ENCODE data around the gene FAT1. TPM values are rescaled to one million over a fixed set of nuclear protein-coding genes. Genes with fewer than 3 reads are reported as not detected.
A peak's percentile ranks its signal among the peaks of the same experiment; 100 is the strongest.

The FAT1 gene, protein sequence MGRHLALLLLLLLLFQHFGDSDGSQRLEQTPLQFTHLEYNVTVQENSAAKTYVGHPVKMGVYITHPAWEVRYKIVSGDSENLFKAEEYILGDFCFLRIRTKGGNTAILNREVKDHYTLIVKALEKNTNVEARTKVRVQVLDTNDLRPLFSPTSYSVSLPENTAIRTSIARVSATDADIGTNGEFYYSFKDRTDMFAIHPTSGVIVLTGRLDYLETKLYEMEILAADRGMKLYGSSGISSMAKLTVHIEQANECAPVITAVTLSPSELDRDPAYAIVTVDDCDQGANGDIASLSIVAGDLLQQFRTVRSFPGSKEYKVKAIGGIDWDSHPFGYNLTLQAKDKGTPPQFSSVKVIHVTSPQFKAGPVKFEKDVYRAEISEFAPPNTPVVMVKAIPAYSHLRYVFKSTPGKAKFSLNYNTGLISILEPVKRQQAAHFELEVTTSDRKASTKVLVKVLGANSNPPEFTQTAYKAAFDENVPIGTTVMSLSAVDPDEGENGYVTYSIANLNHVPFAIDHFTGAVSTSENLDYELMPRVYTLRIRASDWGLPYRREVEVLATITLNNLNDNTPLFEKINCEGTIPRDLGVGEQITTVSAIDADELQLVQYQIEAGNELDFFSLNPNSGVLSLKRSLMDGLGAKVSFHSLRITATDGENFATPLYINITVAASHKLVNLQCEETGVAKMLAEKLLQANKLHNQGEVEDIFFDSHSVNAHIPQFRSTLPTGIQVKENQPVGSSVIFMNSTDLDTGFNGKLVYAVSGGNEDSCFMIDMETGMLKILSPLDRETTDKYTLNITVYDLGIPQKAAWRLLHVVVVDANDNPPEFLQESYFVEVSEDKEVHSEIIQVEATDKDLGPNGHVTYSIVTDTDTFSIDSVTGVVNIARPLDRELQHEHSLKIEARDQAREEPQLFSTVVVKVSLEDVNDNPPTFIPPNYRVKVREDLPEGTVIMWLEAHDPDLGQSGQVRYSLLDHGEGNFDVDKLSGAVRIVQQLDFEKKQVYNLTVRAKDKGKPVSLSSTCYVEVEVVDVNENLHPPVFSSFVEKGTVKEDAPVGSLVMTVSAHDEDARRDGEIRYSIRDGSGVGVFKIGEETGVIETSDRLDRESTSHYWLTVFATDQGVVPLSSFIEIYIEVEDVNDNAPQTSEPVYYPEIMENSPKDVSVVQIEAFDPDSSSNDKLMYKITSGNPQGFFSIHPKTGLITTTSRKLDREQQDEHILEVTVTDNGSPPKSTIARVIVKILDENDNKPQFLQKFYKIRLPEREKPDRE (N-terminal part only)
- total RNA-seq: 47.1 TPM

DNA sequence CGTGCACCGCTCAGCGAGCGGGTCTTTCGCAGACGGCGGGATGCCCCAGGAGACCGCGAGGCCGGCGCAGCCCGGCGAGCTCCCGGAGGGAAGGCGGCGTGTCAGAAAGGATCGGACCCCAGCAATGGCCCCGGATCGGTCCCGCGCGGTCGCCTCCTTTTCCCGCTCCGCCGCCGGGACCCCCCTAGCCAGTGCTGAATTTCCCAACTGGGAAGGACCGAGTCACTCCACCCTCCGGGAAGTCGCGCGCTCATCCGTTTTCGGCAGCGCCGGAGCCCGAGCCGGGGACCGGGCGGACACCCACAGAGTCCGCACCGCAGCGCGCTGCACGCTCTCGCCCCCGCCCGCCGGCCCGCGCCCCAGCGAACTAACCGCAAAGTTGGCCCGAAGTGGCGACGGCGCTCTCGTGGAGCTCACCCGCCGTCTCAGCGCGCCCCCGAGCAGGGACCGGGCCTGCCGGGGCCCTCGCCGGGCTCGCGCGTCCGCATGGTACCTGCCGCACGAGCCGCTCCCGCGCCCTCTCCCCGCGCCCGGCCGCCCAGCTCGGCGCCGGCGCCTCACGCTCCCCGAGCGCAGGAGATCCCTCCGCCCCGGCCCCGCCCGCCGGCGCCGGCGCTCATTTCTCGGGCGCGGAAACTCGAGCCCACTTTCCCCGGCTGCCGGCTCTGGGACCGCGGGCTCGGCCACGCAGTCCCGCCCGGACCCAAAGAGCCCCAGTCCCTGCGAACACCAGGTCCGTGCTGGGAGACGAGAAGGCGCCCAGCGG is at the start of gene FAT1:
TSS of gene FAT1 (minus strand) at position 565 of the 766 bp plus-strand sequence. CDS start 14,029 bp downstream, outside the sequence.
- intact Hi-C loops (cut with DNase I): loop anchor here (10.0 kb wide), 1 partner anchor 121 kb away; no protein-coding TSS in a partner anchor
- TF ChIP-seq POLR2A (IDR thresholded peaks at IDR 0.05) (peak in 1 of 2 donors; percentile 5), POLR2AphosphoS5 (IDR thresholded peaks at IDR 0.05; ENCODE audit: insufficient read depth in 1 of 2, low read depth in 1 of 2) (peak in 1 of 2 donors; percentile 73)
- TF ChIP-seq, protein P1, sequence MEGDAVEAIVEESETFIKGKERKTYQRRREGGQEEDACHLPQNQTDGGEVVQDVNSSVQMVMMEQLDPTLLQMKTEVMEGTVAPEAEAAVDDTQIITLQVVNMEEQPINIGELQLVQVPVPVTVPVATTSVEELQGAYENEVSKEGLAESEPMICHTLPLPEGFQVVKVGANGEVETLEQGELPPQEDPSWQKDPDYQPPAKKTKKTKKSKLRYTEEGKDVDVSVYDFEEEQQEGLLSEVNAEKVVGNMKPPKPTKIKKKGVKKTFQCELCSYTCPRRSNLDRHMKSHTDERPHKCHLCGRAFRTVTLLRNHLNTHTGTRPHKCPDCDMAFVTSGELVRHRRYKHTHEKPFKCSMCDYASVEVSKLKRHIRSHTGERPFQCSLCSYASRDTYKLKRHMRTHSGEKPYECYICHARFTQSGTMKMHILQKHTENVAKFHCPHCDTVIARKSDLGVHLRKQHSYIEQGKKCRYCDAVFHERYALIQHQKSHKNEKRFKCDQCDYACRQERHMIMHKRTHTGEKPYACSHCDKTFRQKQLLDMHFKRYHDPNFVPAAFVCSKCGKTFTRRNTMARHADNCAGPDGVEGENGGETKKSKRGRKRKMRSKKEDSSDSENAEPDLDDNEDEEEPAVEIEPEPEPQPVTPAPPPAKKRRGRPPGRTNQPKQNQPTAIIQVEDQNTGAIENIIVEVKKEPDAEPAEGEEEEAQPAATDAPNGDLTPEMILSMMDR (IDR thresholded peaks at IDR 0.05): no peak
- DNase-seq (ENCODE audit: extremely low spot score in 2 of 2): no peak
- H3K4me3 ChIP-seq: peak within 1 kb of the TSS; percentile 66 to 74
- H3K27me3 ChIP-seq: no peaks in the 10 kb centered on the region
- H3K9me3 ChIP-seq: no peaks in the 10 kb centered on the region
- no peaks in the 10 kb centered on the region for H3K36me3 ChIP-seq
- peak within 1 kb of the TSS; percentile 86 for H3K27ac ChIP-seq
- H3K4me1 ChIP-seq: peaks cover 22% of the 10 kb centered on the region

DNA sequence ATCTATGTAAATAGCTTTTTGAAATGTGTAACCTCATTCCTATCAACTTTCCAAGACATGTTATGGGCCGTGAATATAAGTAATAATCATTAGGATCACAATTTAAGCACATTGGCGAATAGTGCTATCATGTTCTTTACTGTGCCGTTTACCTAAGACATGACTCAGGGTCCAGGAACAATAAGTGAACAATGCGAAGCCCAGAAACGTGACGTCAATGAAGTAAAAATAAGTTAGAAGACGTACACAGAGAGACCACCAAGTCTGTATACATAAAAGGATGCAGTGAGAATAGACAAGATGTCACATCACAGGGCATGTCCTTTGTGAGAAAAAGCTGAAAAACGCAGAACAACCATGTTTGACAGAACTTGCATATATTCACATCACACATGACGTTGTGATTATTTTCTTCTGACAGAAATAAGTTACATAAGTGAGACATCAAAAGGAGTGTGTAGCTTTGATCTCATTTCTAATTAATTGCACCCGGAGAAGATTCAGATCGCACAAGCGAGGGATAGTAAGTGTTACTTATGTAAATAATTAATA is 49.4 kb upstream of the FAT1 start:
- no peak for DNase-seq (ENCODE audit: extremely low spot score in 2 of 2)
- intact Hi-C loops (cut with DNase I): no loop called here
- H3K4me1 ChIP-seq: no peaks in the 10 kb centered on the region
- H3K36me3 ChIP-seq: no peaks in the 10 kb centered on the region
- H3K9me3 ChIP-seq: no peaks in the 10 kb centered on the region
- H3K27me3 ChIP-seq: no peaks in the 10 kb centered on the region
- TF ChIP-seq, protein P1 (IDR thresholded peaks at IDR 0.05): no peak
- TF ChIP-seq POLR2AphosphoS5 (IDR thresholded peaks at IDR 0.05; ENCODE audit: insufficient read depth in 1 of 2, low read depth in 1 of 2) (no peak), POLR2A (IDR thresholded peaks at IDR 0.05) (no peak)
- no peak overlapping the region for H3K4me3 ChIP-seq
- no peak overlapping the region for H3K27ac ChIP-seq

DNA sequence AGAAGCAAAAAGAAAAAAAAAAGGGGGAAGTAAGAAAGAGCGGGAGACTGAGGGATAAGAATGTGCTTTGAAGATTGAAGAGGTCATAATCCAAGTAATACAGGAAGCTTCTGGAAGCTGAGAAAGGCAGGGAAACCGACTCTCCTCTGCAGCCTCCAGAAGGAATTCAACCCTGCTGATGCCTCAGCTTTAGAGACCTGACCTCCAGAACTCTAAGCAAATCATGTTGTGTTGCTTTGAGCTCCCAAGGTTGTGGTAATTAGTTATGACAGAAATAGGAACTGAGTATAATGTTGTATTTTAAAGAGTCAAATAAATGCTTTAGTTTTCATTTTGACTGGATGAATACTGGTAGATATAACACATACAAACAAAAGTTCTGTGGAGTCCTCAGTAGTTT is 48.0 kb upstream of the FAT1 start:
- H3K4me1 ChIP-seq: no peaks in the 10 kb centered on the region
- TF ChIP-seq POLR2A (IDR thresholded peaks at IDR 0.05): no peak
- TF ChIP-seq, protein P1 (IDR thresholded peaks at IDR 0.05): no peak
- no peak for TF ChIP-seq POLR2AphosphoS5 (IDR thresholded peaks at IDR 0.05; ENCODE audit: insufficient read depth in 1 of 2, low read depth in 1 of 2)
- H3K36me3 ChIP-seq: no peaks in the 10 kb centered on the region
- intact Hi-C loops (cut with DNase I): no loop called here
- H3K27ac ChIP-seq: no peak overlapping the region
- no peaks in the 10 kb centered on the region for H3K27me3 ChIP-seq
- no peak overlapping the region for H3K4me3 ChIP-seq
- DNase-seq (ENCODE audit: extremely low spot score in 2 of 2): no peak
- H3K9me3 ChIP-seq: no peaks in the 10 kb centered on the region

DNA sequence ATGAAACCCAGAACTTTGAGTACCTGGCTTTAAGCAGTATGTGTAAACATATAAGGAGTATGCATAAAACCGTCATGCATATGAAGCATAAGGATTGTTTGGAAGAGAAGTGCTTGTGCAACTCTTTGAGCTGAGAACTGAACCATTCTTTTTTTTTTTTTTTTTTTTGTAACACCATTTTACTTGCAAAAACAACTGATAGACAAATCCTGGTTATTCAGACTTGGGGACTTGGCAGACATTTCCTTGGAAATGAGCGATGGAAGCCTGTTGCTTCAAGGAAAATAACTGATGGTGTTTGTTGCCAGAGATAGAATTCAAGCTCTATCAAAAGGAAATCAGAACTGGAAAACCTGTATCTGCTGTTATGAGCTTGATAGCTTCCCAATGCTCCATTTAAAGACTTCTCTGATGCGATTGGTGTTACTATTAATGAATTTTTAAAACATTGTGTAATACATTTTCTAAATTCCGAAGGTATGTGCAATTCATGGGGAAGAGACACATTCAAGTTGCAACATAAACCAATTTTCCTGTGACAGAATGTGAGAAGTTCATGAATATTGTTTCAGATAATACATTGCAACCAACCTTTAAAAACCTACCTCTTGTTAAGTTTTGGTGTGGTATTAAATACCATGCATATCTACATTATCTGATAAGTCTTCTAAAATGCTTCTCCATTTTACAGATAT is 47.0 kb upstream of the FAT1 start:
- H3K27me3 ChIP-seq: no peaks in the 10 kb centered on the region
- H3K36me3 ChIP-seq: no peaks in the 10 kb centered on the region
- no peak overlapping the region for H3K4me3 ChIP-seq
- H3K27ac ChIP-seq: no peak overlapping the region
- H3K4me1 ChIP-seq: no peaks in the 10 kb centered on the region
- no peaks in the 10 kb centered on the region for H3K9me3 ChIP-seq
- TF ChIP-seq, protein P1 (IDR thresholded peaks at IDR 0.05): no peak
- TF ChIP-seq POLR2AphosphoS5 (IDR thresholded peaks at IDR 0.05; ENCODE audit: insufficient read depth in 1 of 2, low read depth in 1 of 2) (no peak), POLR2A (IDR thresholded peaks at IDR 0.05) (no peak)
- no peak for DNase-seq (ENCODE audit: extremely low spot score in 2 of 2)
- intact Hi-C loops (cut with DNase I): no loop called here
